Activated T-cell treated with anti-CD3 and anti-CD28 coated beads for 24 hours (primary cell): ENCODE data around the gene CAMSAP1.

ENCODE experiments used
- DNase-seq: peaks from one replicate; pipeline ENCODE4 v3.0.0-alpha.2; 2020; ENCODE audit warnings: low read depth

Gene CAMSAP1

DNA sequence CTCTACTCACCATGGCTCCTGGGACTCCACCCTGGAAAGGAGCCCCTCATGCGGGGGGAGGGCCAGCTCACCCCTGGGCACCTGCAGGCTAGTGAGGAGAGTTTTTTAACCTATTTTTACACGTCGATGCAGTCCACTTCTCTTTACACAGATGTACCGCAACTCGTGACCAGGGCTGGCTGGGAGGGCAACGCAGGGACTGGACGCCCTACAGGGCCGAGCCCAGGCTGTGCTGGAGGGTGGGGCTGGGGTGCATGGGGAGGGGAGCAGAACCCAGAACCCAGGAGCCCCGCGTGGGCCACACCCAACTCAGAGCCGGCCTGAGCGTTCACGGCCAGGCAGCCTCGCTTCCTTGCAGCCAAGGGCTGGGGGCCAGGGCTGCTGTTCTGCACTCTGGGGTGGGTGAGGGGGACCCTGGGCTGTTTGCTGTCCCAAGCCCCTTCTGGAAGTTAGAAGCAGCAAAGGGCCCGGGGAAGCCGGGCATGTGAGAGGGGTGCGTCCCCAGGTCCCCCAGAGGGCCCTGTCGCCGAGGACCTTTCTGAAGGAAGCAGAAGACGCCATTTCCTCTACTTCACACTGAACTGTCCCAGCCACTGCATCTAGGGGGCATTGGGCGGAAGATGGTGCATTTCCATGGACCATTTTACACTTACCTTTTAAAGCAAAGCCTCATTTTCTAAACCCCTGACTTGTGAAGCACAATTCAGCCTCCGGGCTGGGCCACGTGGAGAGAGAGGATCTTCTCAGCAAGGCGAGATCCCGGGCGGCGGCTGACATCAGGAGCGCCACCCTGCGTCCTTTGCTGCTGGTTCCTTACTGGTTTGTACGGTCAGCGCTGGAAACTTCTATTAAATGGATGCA, 114.8 kb downstream of the CAMSAP1 start:
- no peak for DNase-seq

GRCh38 chr9:135791431-135792267, 115.7 kb downstream of the CAMSAP1 start:
- DNase-seq = no peak

GRCh38 chr9:135790850-135791249, 116.5 kb downstream of the CAMSAP1 start:
- DNase-seq = no peak

DNA sequence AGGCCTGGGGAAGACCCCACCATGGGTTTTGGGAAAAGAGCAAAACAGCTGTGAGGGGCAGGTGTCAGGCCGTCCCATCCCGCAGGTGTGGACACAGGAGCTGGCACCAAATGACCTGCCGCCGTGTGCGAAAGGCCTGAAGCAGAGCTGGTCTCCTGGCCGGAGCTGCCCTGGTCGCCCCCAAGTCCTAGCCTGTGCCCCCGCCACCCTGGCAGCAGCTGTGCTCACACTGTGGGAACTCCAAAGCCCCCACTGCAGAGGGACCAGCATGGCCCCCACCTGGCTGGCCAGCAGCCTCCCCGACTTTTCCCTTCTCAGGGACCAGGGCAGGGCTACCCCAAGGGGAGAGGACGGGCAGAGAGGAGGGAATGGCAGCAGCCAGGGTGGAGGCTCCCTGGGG, 117.0 kb downstream of the CAMSAP1 start:
- DNase-seq = no peak

GRCh38 chr9:135789838-135790291, 117.5 kb downstream of the CAMSAP1 start:
- no peak for DNase-seq

GRCh38 chr9:135788576-135789300, 118.6 kb downstream of the CAMSAP1 start:
- DNase-seq = no peak

- DNase-seq = no peak
Measured at GRCh38 chr9:135787776-135788575, 119.4 kb downstream of the CAMSAP1 start.

DNA sequence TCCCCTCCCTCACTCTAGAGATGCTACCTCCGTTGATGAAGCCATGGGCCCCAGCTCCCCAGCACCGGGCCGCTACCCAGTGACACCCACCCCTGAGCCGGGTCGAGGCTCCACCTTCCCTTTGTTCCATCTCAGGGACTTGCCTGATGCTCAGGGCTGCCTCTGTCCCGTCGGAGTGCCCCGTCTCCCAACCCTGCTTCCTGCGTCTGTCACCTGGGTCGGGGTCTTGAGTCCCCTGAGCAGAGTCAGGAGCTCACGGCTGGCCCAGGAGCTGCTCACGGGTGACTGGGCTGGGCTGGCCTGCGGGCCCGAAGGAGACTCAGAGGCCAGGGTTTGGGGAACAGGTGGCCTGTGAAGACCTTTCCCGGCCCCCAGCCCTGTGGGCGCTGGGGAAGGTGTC, 120.0 kb downstream of the CAMSAP1 start:
- DNase-seq = no peak

GRCh38 chr9:135786146-135786690, 121.1 kb downstream of the CAMSAP1 start:
- DNase-seq = no peak

- no peak for DNase-seq
Measured at GRCh38 chr9:135785013-135785575, 122.3 kb downstream of the CAMSAP1 start.

DNA sequence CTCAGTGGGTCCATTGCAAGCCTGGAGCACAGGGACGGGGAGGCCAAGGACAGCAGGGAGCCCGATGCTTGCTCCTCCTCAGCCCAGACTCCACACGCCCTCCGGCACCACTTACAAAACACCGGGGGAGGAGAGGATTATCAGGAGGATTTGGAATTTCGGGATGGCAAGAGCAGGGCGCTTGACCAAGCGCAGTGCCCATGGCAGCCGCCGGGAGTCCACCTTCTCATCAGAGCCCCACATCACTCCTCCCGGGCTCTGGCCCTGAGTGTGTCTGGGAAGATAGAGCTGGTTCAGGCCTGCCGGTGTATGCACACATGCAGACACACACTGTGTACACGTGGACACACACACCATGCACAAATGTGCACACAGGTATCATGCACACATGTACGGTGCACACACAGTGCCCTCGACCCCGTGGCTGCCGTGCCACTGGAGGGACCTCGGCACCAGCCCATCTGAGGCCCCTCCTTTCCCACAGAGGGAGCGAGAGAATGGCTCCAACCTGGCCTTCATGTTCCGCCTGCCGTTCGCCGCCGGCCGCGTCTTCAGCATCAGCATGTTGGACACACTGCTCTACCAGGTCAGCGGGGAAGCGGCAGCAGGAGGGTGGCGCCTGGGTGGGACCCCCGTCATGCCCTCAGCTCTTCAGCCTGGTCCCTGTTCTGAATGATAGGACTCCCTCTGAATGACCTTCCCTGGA, 123.7 kb downstream of the CAMSAP1 start:
- no peak for DNase-seq

- no peak for DNase-seq
Measured at GRCh38 chr9:135782946-135783345, 124.4 kb downstream of the CAMSAP1 start.

GRCh38 chr9:135780626-135781025, 126.7 kb downstream of the CAMSAP1 start:
- no peak for DNase-seq

DNA sequence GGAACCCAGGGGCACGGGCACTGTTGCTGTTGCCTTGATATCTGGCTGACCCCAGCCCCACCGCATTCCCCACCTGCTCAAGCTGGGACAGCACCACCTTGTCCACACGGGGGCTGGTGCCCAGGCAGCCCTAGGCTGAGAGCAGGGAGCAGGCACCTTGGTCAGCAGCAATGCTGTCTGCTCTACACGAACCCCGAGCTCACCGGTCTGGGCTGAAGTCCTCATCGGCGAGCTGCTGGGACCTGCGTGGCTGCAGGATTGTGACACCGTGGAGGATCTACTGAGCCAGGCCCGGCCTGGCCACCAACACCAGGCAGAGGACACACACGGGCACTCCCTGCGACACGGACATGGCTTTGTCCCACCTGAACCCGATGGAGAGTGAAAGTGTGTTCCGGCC, 127.3 kb downstream of the CAMSAP1 start:
- DNase-seq = no peak

- no peak for DNase-seq
Measured at GRCh38 chr9:135779571-135779970, 127.8 kb downstream of the CAMSAP1 start.

GRCh38 chr9:135778421-135778820, 128.9 kb downstream of the CAMSAP1 start:
- no peak for DNase-seq

- no peak for DNase-seq
Measured at GRCh38 chr9:135777623-135778177, 129.6 kb downstream of the CAMSAP1 start.

DNA sequence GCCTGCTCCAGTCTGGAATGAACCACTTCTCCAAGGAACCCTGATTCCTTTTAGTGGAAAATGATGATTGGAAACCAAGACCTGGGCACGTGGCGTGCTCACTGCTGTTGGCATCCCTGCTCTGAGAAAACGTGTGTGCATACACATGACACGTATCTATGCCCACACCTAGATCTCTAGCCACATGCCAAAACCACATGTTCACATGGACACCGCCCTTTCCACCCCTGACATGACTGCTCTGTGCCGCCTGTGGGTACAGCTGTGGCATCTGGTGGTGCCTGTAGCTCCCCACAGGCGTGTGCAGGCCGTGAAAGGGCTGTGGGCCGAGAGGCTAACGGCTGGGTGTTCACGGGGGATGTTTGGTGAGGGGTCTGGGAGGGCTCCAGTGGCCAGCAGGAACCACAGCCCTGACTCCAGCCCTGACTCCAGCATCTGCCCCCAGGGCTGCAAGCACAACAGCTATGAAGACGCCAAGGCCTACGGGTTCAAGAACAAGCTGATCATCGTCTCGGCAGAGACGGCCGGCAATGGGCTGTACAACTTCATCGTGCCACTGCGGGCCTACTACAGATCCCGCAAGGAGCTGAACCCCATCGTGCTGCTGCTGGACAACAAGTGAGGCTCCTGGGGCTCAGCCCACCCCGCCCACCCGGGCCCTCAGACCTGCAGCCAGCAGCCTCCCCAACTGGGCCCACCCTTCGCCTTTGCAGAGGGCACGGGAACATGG, 130.3 kb downstream of the CAMSAP1 start:
- DNase-seq = no peak

DNA sequence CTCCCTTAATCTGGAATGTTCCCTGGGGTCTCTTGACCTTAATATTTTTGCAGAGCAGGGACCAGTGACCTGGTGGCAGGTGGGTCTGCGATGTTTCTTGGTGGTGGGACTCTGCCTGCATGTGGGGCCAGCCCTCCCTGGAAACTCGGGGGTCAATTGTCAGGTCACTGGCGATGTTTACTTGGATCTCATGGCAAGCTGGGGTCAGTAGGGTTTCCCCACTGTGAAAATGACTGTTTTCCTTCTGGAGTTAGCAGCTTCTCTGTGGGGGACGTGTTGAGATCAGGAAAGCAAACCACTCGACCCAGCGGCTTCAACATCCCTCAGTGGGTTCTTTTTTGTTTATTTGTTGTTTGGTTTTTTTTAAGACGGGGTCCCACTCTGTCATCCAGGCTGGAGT, 131.4 kb downstream of the CAMSAP1 start:
- DNase-seq = no peak
